Parathyroid adenoma (tissue), 2 donors: Measurements from ENCODE around the gene LAMC2.
"Not testable (repeated sequence)": the region's sequence is repeated elsewhere in the genome, so short reads cannot be mapped to it uniquely, and the experiment has no call there.

Experiments used
- H2AFZ ChIP-seq: fragments of 300-600 bp; sonication (generic); one replicate; pipeline ENCODE4 v1.7.0; 2017; ENCODE audit warnings: antibody characterized with exemption, mild to moderate bottlenecking
- H3K27ac ChIP-seq: fragments of 300-600 bp; sonication (generic); one replicate; pipeline ENCODE4 v1.7.0; 2017
- H3K27me3 ChIP-seq: fragments of 300-600 bp; sonication (generic); one replicate; pipeline ENCODE4 v1.7.0; 2017; ENCODE audit warnings: low read length; ENCODE audit not compliant: control insufficient read depth, insufficient read depth
- H3K36me3 ChIP-seq: fragments of 300-600 bp; sonication (generic); one replicate; pipeline ENCODE4 v1.7.0; 2017; ENCODE audit warnings: low read length; ENCODE audit not compliant: control insufficient read depth, insufficient read depth
- H3K4me1 ChIP-seq: fragments of 300-600 bp; sonication (generic); one replicate; pipeline ENCODE4 v1.7.0; 2017; ENCODE audit warnings: control low read depth
- H3K4me2 ChIP-seq: fragments of 300-600 bp; sonication (generic); one replicate; pipeline ENCODE4 v1.7.0; 2017; ENCODE audit warnings: low read length
- H3K4me3 ChIP-seq: fragments of 300-600 bp; sonication (generic); one replicate; pipeline ENCODE4 v1.7.0; 2017; ENCODE audit warnings: low read depth, low read length
- H3K79me2 ChIP-seq: fragments of 300-600 bp; sonication (generic); one replicate; pipeline ENCODE4 v1.7.0; 2017; ENCODE audit warnings: control low read depth
- H3K9ac ChIP-seq: fragments of 300-600 bp; sonication (generic); one replicate; pipeline ENCODE4 v1.7.0; 2017; ENCODE audit warnings: mild to moderate bottlenecking
- H3K9me3 ChIP-seq: fragments of 300-600 bp; sonication (generic); one replicate; pipeline ENCODE4 v1.7.0; 2017; ENCODE audit warnings: low read length; ENCODE audit not compliant: control insufficient read depth
- CTCF ChIP-seq: fragments of 300-600 bp; sonication (generic); IDR thresholded peaks from one replicate; pipeline ENCODE4 v1.7.0; 2017; ENCODE audit warnings: antibody characterized with exemption, mild to moderate bottlenecking
- donor health status: primary hyperparathyroidism.

The LAMC2 gene

DNA sequence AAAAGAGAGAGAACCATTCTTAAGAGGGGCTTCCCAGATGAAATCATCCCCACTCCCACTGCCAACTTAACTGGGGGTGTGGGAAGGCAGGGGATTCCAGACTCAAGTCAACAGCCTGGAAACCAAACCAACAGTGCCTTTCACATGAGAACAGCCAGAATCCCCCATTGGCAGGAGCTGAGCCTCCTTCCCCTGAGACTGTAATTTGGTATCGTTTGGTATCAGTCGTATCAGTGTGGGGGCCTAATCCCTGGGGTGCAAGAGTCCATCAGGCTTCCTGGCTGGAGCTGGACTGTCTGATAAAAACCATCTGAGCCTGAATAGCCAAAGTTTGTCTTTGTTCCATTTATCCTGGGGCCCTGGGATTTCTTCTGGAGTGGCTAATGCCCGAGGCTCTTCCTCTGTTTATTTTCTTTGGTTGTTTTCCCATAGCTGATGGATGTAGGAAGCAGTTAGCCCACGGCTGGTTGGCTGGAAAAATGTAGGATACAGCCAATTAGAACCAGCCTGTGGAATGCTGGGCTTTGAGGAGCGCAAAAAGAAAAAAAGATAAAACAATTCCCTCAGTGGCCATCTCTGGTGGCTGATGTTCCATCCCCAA lies 84.6 kb downstream of the LAMC2 start:
- H2AFZ ChIP-seq, result no peak overlapping the region
- H3K4me2 ChIP-seq, result no peak overlapping the region
- H3K27ac ChIP-seq, result no peak overlapping the region
- H3K36me3 ChIP-seq, result no peaks in the 10 kb centered on the region
- no peaks in the 10 kb centered on the region for H3K79me2 ChIP-seq
- H3K4me3 ChIP-seq, result no peak overlapping the region
- H3K9me3 ChIP-seq, result no peaks in the 10 kb centered on the region
- no peaks in the 10 kb centered on the region for H3K27me3 ChIP-seq
- no peak for TF ChIP-seq CTCF
- no peak overlapping the region for H3K9ac ChIP-seq
- no peaks in the 10 kb centered on the region for H3K4me1 ChIP-seq

DNA sequence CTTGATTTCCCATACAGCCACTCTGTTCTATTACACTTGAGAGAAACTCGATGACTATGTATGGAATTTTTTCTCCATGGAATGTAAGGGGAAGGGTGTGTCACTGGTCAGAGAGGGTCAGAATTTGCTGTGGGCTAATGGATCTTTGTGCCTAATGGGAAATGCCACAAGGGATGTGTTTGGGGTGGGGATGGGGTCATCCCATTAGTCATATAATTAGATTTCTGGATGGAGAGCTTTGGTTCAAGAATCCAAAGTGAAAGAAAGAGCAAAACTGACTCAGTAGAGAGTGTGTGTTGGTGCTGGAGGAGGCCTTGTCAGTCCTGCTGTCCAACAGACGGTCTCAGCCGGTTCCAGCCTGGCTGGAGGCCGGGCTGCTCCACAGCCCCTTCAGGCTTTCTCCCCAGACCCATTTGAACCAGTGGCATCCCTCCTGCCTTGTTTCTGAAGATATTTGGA lies 86.4 kb downstream of the LAMC2 start:
- Histone ChIP-seq H3K4me3 (no peak overlapping the region), H3K36me3 (no peaks in the 10 kb centered on the region), H3K79me2 (no peaks in the 10 kb centered on the region), H3K9ac (no peak overlapping the region), H3K4me1 (no peaks in the 10 kb centered on the region), H3K27ac (no peak overlapping the region), H3K27me3 (no peaks in the 10 kb centered on the region), H3K9me3 (no peaks in the 10 kb centered on the region), H2AFZ (no peak overlapping the region), H3K4me2 (no peak overlapping the region)
- TF ChIP-seq CTCF, result no peak

GRCh38 chr1:183273300-183273699 lies 87.2 kb downstream of the LAMC2 start:
- Histone ChIP-seq H3K9ac (no peak overlapping the region), H3K4me2 (no peak overlapping the region), H3K36me3 (no peaks in the 10 kb centered on the region), H3K4me3 (no peak overlapping the region), H3K4me1 (no peaks in the 10 kb centered on the region), H3K79me2 (no peaks in the 10 kb centered on the region), H2AFZ (no peak overlapping the region), H3K27ac (no peak overlapping the region), H3K9me3 (no peaks in the 10 kb centered on the region), H3K27me3 (no peaks in the 10 kb centered on the region)
- TF ChIP-seq CTCF, result no peak

GRCh38 chr1:183273984-183274383 lies 87.9 kb downstream of the LAMC2 start:
- not testable (repeated sequence) for H3K4me3 ChIP-seq, H3K9ac ChIP-seq, H3K79me2 ChIP-seq, H3K9me3 ChIP-seq, H3K4me1 ChIP-seq, H3K27me3 ChIP-seq, H3K27ac ChIP-seq, H3K4me2 ChIP-seq, H3K36me3 ChIP-seq, H2AFZ ChIP-seq

GRCh38 chr1:183274836-183275235 lies 88.8 kb downstream of the LAMC2 start:
- no peak for TF ChIP-seq CTCF
- H3K4me1 ChIP-seq, result no peaks in the 10 kb centered on the region
- H3K36me3 ChIP-seq, result no peaks in the 10 kb centered on the region
- no peak overlapping the region for H3K9ac ChIP-seq
- no peak overlapping the region for H3K4me2 ChIP-seq
- no peaks in the 10 kb centered on the region for H3K9me3 ChIP-seq
- H3K79me2 ChIP-seq, result no peaks in the 10 kb centered on the region
- no peak overlapping the region for H3K27ac ChIP-seq
- no peaks in the 10 kb centered on the region for H3K27me3 ChIP-seq
- no peak overlapping the region for H2AFZ ChIP-seq
- no peak overlapping the region for H3K4me3 ChIP-seq
